ENCODE results near the gene LYL1. TPM values are rescaled to one million over a fixed set of nuclear protein-coding genes. Genes with fewer than 3 reads are reported as not detected.
A peak's percentile ranks its signal among the peaks of the same experiment; 100 is the strongest.

The LYL1 gene
- total RNA-seq, 1 donor from 2014 or later: 4.0 TPM

DNA sequence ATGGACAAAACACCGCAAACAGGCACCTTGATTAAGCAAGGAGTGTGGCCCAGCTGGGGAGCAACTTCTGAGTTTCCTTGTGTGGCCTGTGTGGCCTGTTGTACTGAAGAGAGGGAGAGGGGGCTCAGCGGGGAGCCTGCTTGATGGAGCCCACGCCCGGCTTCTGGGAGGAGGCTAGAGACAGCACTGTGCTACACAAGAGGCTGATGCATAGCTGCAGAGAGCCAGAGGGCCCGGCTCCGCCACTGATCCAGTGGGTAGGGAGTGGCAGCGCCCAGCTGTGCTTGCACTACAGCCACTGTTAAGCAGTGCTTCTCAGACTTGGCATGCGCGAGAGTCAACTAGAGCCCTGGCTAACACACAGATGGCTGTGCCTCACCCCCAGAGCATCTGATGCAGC, 19.0 kb downstream of the LYL1 start:
- DNase-seq (ENCODE audit: low read depth): no peak
- TF ChIP-seq, protein P1, sequence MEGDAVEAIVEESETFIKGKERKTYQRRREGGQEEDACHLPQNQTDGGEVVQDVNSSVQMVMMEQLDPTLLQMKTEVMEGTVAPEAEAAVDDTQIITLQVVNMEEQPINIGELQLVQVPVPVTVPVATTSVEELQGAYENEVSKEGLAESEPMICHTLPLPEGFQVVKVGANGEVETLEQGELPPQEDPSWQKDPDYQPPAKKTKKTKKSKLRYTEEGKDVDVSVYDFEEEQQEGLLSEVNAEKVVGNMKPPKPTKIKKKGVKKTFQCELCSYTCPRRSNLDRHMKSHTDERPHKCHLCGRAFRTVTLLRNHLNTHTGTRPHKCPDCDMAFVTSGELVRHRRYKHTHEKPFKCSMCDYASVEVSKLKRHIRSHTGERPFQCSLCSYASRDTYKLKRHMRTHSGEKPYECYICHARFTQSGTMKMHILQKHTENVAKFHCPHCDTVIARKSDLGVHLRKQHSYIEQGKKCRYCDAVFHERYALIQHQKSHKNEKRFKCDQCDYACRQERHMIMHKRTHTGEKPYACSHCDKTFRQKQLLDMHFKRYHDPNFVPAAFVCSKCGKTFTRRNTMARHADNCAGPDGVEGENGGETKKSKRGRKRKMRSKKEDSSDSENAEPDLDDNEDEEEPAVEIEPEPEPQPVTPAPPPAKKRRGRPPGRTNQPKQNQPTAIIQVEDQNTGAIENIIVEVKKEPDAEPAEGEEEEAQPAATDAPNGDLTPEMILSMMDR (conservative IDR thresholded peaks at IDR 0.05; ENCODE audit: low read depth, low read length): no peak

GRCh38 chr19:13083008-13083404, 19.7 kb downstream of the LYL1 start:
- DNase-seq (ENCODE audit: low read depth): no peak
- H3K4me3 ChIP-seq (ENCODE audit: low read depth, low read length): no peak overlapping the region
- TF ChIP-seq, protein P1 (conservative IDR thresholded peaks at IDR 0.05; ENCODE audit: low read depth, low read length): no peak

More for the DNA sequence above, 19.0 kb downstream of the LYL1 start:
- H3K4me3 ChIP-seq (ENCODE audit: low read depth, low read length): no peak overlapping the region

GRCh38 chr19:13082192-13083007, 20.3 kb downstream of the LYL1 start:
- no peak for DNase-seq (ENCODE audit: low read depth)
- TF ChIP-seq, protein P1 (conservative IDR thresholded peaks at IDR 0.05; ENCODE audit: low read depth, low read length): peak; percentile 44
- no peak overlapping the region for H3K4me3 ChIP-seq (ENCODE audit: low read depth, low read length)

- DNase-seq (ENCODE audit: low read depth): no peak
- no peak overlapping the region for H3K4me3 ChIP-seq (ENCODE audit: low read depth, low read length)
- TF ChIP-seq, protein P1 (conservative IDR thresholded peaks at IDR 0.05; ENCODE audit: low read depth, low read length): no peak
These were observed 23.1 kb downstream of the LYL1 start for GRCh38 chr19:13079542-13079986.

- TF ChIP-seq, protein P1 (conservative IDR thresholded peaks at IDR 0.05; ENCODE audit: low read depth, low read length): no peak
- no peak overlapping the region for H3K4me3 ChIP-seq (ENCODE audit: low read depth, low read length)
- DNase-seq (ENCODE audit: low read depth): no peak
These were observed 23.6 kb downstream of the LYL1 start for GRCh38 chr19:13078897-13079541.

GRCh38 chr19:13078381-13078780, 24.3 kb downstream of the LYL1 start:
- no peak for DNase-seq (ENCODE audit: low read depth)
- no peak overlapping the region for H3K4me3 ChIP-seq (ENCODE audit: low read depth, low read length)

More at GRCh38 chr19:13078381-13078780, 24.3 kb downstream of the LYL1 start:
- TF ChIP-seq, protein P1 (conservative IDR thresholded peaks at IDR 0.05; ENCODE audit: low read depth, low read length): no peak
